Brain microvascular endothelial cell (primary cell): Measurements from ENCODE around the gene HEPHL1.

ENCODE experiments used
- DNase-seq: peaks from one replicate; pipeline ENCODE4 v3.0.0-alpha.2; 2020
- H3K27ac ChIP-seq: fragments of 250-450 bp; sonication (Bioruptor Pico); 2 replicates; pipeline ENCODE4 v1.5.1; 2020; ENCODE audit warnings: mild to moderate bottlenecking, moderate library complexity
- H3K27me3 ChIP-seq: fragments of 250-450 bp; sonication (Bioruptor Pico); replicated peaks from 2 replicates; pipeline ENCODE4 v1.5.1; 2020; ENCODE audit warnings: mild to moderate bottlenecking
- H3K36me3 ChIP-seq: fragments of 250-450 bp; sonication (Bioruptor Pico); replicated peaks from 2 replicates; pipeline ENCODE4 v1.5.1; 2020; ENCODE audit warnings: mild to moderate bottlenecking
- H3K4me3 ChIP-seq: 2 replicates; pipeline ENCODE4 v1.5.1; 2011; ENCODE audit warnings: low read depth, mild to moderate bottlenecking, control low read depth, low read length, moderate library complexity
- in situ Hi-C: cut with HindIII; loops from 2 replicates; pipeline ENCODE4 v1.10.0; 2017; ENCODE audit warnings: low sequenced_read_pairs, low pct_ligation_motif_present
- TF ChIP-seq, protein P1 (sequence below): IDR thresholded peaks from 2 replicates; pipeline ENCODE4 v1.5.1; 2011; ENCODE audit warnings: low read depth, mild to moderate bottlenecking, moderate library complexity, low read length, control low read depth, inconsistent platforms; ENCODE audit errors: missing control alignments

The HEPHL1 gene

DNA sequence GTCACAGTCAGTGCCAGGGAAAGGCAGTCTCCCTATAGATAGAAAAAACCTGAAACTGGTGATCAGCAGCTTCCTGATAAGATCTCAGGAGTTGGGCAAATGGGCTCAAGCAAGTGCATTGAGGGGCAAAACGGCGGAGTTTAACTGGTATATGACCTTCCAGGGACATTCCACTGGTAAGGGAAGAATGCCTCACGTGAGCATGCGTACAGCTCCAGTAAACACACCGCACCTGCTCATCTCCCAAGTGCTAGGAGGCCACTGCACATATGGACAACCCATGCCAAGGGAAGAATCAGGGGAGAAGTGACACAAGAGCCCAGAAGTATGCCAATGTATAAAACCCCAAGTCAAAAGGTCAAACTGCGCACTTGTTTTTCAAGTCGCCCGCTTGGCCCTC is 11.6 kb downstream of the HEPHL1 start:
- DNase-seq, result no peak
- in situ Hi-C loops, result no loop called here
- Histone ChIP-seq H3K36me3 (no peaks in the 10 kb centered on the region), H3K27ac (no peak overlapping the region), H3K4me3 (no peak overlapping the region), H3K27me3 (no peaks in the 10 kb centered on the region)
- TF ChIP-seq, protein P1, sequence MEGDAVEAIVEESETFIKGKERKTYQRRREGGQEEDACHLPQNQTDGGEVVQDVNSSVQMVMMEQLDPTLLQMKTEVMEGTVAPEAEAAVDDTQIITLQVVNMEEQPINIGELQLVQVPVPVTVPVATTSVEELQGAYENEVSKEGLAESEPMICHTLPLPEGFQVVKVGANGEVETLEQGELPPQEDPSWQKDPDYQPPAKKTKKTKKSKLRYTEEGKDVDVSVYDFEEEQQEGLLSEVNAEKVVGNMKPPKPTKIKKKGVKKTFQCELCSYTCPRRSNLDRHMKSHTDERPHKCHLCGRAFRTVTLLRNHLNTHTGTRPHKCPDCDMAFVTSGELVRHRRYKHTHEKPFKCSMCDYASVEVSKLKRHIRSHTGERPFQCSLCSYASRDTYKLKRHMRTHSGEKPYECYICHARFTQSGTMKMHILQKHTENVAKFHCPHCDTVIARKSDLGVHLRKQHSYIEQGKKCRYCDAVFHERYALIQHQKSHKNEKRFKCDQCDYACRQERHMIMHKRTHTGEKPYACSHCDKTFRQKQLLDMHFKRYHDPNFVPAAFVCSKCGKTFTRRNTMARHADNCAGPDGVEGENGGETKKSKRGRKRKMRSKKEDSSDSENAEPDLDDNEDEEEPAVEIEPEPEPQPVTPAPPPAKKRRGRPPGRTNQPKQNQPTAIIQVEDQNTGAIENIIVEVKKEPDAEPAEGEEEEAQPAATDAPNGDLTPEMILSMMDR, result no peak

DNA sequence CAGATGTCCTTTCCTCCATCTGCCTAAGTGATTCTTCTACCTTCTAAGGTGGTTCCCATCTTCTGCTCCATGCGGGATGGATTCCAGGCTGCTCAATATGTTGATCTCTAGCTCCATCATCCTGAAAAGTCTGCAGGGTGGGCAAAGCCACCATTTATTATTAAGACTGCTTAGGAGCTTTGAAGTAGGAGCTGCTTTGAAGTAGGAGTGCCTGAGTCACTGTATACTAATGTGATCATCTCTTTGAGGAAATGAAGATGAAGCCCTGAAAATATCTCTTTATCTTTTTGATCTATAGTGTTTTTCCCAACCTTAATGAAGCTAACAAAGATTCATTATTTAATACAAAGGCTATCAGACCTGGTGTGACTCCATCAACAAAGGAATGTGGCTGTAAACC is 13.1 kb downstream of the HEPHL1 start:
- no peak overlapping the region for H3K4me3 ChIP-seq
- no peak overlapping the region for H3K27ac ChIP-seq
- no peak for DNase-seq
- TF ChIP-seq, protein P1, result no peak
- H3K27me3 ChIP-seq, result no peaks in the 10 kb centered on the region
- H3K36me3 ChIP-seq, result no peaks in the 10 kb centered on the region
- in situ Hi-C loops, result no loop called here

- H3K36me3 ChIP-seq, result no peaks in the 10 kb centered on the region
- no peaks in the 10 kb centered on the region for H3K27me3 ChIP-seq
- H3K4me3 ChIP-seq, result no peak overlapping the region
- in situ Hi-C loops, result no loop called here
- no peak for DNase-seq
- TF ChIP-seq, protein P1, result no peak
- H3K27ac ChIP-seq, result no peak overlapping the region
Measured at GRCh38 chr11:94036096-94036495, 14.9 kb downstream of the HEPHL1 start.

DNA sequence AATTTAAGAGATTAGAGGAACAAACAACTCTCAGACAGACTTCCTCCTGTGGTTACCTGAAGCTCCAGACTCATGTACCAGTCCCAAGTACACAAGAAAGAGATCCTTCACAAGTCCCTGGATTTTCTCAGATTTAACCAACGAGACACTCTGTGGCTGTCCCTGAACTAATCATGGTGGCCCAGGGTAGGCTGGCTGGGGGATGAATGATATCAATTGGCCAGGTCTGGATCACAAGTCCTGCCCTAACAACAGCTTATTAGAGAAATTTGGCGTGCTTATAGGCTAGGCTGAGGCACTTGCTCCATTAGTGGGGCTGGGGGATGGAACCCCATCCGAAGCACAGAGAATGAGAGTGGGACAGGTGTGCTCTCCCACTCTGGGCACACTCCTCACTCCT is 22.1 kb downstream of the HEPHL1 start:
- Histone ChIP-seq H3K27ac (no peak overlapping the region), H3K4me3 (no peak overlapping the region), H3K36me3 (no peaks in the 10 kb centered on the region), H3K27me3 (no peaks in the 10 kb centered on the region)
- DNase-seq, result no peak
- in situ Hi-C loops, result no loop called here
- TF ChIP-seq, protein P1, result no peak

DNA sequence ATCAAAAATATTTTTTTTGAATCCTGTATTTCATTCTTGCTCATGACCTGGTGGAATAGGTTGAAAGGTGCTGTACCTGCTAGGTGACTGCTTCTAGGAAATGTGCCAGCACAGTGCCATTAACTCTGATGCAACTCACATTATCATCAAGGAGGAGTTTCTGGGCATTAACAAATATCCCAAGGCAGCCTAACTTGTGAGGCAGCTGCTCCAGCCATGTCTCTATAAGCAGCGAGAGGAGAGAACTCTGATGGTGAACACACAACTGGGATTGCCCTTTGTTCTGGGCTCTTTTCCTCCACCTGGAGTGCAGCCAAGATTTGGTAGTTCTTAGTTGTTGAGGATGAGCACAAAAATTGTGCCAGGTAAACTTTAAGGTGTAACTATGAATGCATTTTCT is 25.6 kb downstream of the HEPHL1 start:
- in situ Hi-C loops, result no loop called here
- H3K27ac ChIP-seq, result no peak overlapping the region

More for the DNA sequence above, 25.6 kb downstream of the HEPHL1 start:
- no peak overlapping the region for H3K4me3 ChIP-seq
- TF ChIP-seq, protein P1, result no peak
- peaks cover 1% of the 10 kb centered on the region for H3K27me3 ChIP-seq
- DNase-seq, result no peak
- no peaks in the 10 kb centered on the region for H3K36me3 ChIP-seq
